DMS53 (cell line): ENCODE results near the gene GOLGA6L7.
A peak's percentile ranks its signal among the peaks of the same experiment; 100 is the strongest.
"Not testable (repeated sequence)": the region's sequence is repeated elsewhere in the genome, so short reads cannot be mapped to it uniquely, and the experiment has no call there.

Experiments used
- DNase-seq: peaks from one replicate; lab custom pipeline; 2025; lab: John Stamatoyannopoulos, UW

The GOLGA6L7 gene

GRCh38 chr15:28884151-28884940 lies 35.9 kb upstream of the GOLGA6L7 start:
- no peak for DNase-seq

- DNase-seq: peak; percentile 19
These were observed 33.2 kb upstream of the GOLGA6L7 start for GRCh38 chr15:28881600-28881999.

- peak; percentile 9 for DNase-seq
These were observed 32.7 kb upstream of the GOLGA6L7 start for GRCh38 chr15:28881170-28881569.

GRCh38 chr15:28880680-28881079 lies 32.2 kb upstream of the GOLGA6L7 start:
- DNase-seq: no peak

- DNase-seq: no peak
These were observed 31.1 kb upstream of the GOLGA6L7 start for GRCh38 chr15:28879551-28879950.

- DNase-seq: peak; percentile 26
These were observed 29.8 kb upstream of the GOLGA6L7 start for GRCh38 chr15:28878209-28878608.

- no peak for DNase-seq
These were observed 28.4 kb upstream of the GOLGA6L7 start for GRCh38 chr15:28876845-28877185.

GRCh38 chr15:28876131-28876844 lies 27.8 kb upstream of the GOLGA6L7 start:
- DNase-seq: no peak

- no peak for DNase-seq
These were observed 27.1 kb upstream of the GOLGA6L7 start for GRCh38 chr15:28875461-28876000.

- no peak for DNase-seq
These were observed 25.2 kb upstream of the GOLGA6L7 start for GRCh38 chr15:28873585-28874190.

- DNase-seq: no peak
These were observed 24.6 kb upstream of the GOLGA6L7 start for GRCh38 chr15:28873006-28873405.

- DNase-seq: no peak
These were observed 22.7 kb upstream of the GOLGA6L7 start for GRCh38 chr15:28871168-28871567.

GRCh38 chr15:28868744-28869345 lies 20.4 kb upstream of the GOLGA6L7 start:
- no peak for DNase-seq

GRCh38 chr15:28861589-28862293 lies 13.3 kb upstream of the GOLGA6L7 start:
- not testable (repeated sequence) for DNase-seq

GRCh38 chr15:28861031-28861534 lies 12.6 kb upstream of the GOLGA6L7 start:
- no peak for DNase-seq

GRCh38 chr15:28854578-28854977 lies 6.1 kb upstream of the GOLGA6L7 start:
- DNase-seq: not testable (repeated sequence)

- not testable (repeated sequence) for DNase-seq
These were observed 5.2 kb upstream of the GOLGA6L7 start for GRCh38 chr15:28853654-28854053.

- not testable (repeated sequence) for DNase-seq
These were observed 1.3 kb upstream of the GOLGA6L7 start for GRCh38 chr15:28849766-28850165.

- not testable (repeated sequence) for DNase-seq
These were observed 827 bp upstream of the GOLGA6L7 start for GRCh38 chr15:28849271-28849670.

- DNase-seq: not testable (repeated sequence)
These were observed 485 bp downstream of the GOLGA6L7 start for GRCh38 chr15:28847959-28848358.

- not testable (repeated sequence) for DNase-seq
These were observed 1.2 kb downstream of the GOLGA6L7 start for GRCh38 chr15:28847247-28847646.
